NCI-H1694 (cell line): ENCODE data around the gene ITPK1.
"Not testable (repeated sequence)": the region's sequence is repeated elsewhere in the genome, so short reads cannot be mapped to it uniquely, and the experiment has no call there.

ENCODE experiments used
- DNase-seq: peaks from one replicate; lab custom pipeline; 2025; lab: John Stamatoyannopoulos, UW

Gene ITPK1

GRCh38 chr14:93115821-93116675 lies at the start of gene ITPK1:
ITPK1 (minus strand) TSS chr14:93115925; CDS start chr14:93115163, 762 bp downstream.
- DNase-seq, result no peak

- no peak for DNase-seq
These were observed 47.8 kb upstream of the ITPK1 start for GRCh38 chr14:93163564-93163963.

- no peak for DNase-seq
These were observed 45.8 kb upstream of the ITPK1 start for GRCh38 chr14:93161411-93161940.

- peak; percentile 62 for DNase-seq
These were observed 44.7 kb upstream of the ITPK1 start for GRCh38 chr14:93160353-93160801.

GRCh38 chr14:93159625-93160352 lies 44.1 kb upstream of the ITPK1 start:
- not testable (repeated sequence) for DNase-seq

- not testable (repeated sequence) for DNase-seq
These were observed 42.6 kb upstream of the ITPK1 start for GRCh38 chr14:93158349-93158748.

- DNase-seq, result no peak
These were observed 41.1 kb upstream of the ITPK1 start for GRCh38 chr14:93156693-93157369.

GRCh38 chr14:93155667-93156066 lies 39.9 kb upstream of the ITPK1 start:
- DNase-seq, result no peak

GRCh38 chr14:93153121-93153520 lies 37.4 kb upstream of the ITPK1 start:
- DNase-seq, result no peak

- no peak for DNase-seq
These were observed 34.8 kb upstream of the ITPK1 start for GRCh38 chr14:93150227-93151208.

- DNase-seq, result no peak
These were observed 33.3 kb upstream of the ITPK1 start for GRCh38 chr14:93148979-93149378.

- no peak for DNase-seq
These were observed 30.4 kb upstream of the ITPK1 start for GRCh38 chr14:93146119-93146518.

- no peak for DNase-seq
These were observed 27.3 kb upstream of the ITPK1 start for GRCh38 chr14:93142854-93143652.

- no peak for DNase-seq
These were observed 22.1 kb upstream of the ITPK1 start for GRCh38 chr14:93137864-93138263.

GRCh38 chr14:93136508-93136907 lies 20.8 kb upstream of the ITPK1 start:
- DNase-seq, result not testable (repeated sequence)

- no peak for DNase-seq
These were observed 20.3 kb upstream of the ITPK1 start for GRCh38 chr14:93136009-93136408.

GRCh38 chr14:93135399-93135798 lies 19.7 kb upstream of the ITPK1 start:
- no peak for DNase-seq

- DNase-seq, result no peak
These were observed 17.7 kb upstream of the ITPK1 start for GRCh38 chr14:93133464-93133863.

GRCh38 chr14:93132472-93133065 lies 16.8 kb upstream of the ITPK1 start:
- DNase-seq, result peak; percentile 67
